ENCODE data around the gene MAST4.

The MAST4 gene
- total RNA-seq: 20.5 to 115 (median 37.1) reads per million in 9 experiments

- H3K4me3 Mint-ChIP-seq: peak within 1 kb of the TSS; percentile 56 to 60
- DNase-seq (no peak), ATAC-seq (replicated peaks) (peak; percentile 59)
- no peaks in the 10 kb centered on the region for H3K36me3 Mint-ChIP-seq (ENCODE audit: insufficient read depth)
- no peak within 1 kb of the TSS for H3K27ac Mint-ChIP-seq
- H3K9me3 Mint-ChIP-seq: no peaks in the 10 kb centered on the region
- H3K4me1 Mint-ChIP-seq (ENCODE audit: low read depth in 2 of 2): peaks cover 0 to 8% of the 10 kb centered on the region in 2 donors
- peaks cover 54 to 62% of the 10 kb centered on the region in 2 donors for H3K27me3 Mint-ChIP-seq
Measured at GRCh38 chr5:66595756-66596635, at the start of gene MAST4. TSS of gene MAST4 (plus strand) at chr5:66596393. CDS start at chr5:66596656, 263 bp downstream.

DNA sequence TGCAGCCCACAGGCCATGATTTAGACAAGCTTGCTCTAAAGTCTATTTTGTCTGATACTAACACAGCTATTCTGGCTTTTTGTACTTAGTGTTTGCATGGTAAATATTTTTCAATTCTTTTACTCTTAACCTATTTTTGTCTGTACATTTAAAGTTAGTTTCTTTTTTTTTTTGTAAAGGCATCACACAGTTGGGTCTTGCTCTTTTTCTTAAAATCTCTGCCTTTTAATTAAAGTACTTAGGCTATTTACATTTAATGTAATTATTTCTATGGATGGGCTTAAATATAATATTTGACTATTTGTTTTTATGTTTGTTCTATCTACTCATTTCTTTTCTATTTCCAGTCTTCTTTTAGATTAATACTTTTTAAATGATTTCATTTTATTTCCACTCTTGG, 49.7 kb upstream of the MAST4 start:
- Mint-ChIP-seq H3K27ac (no peak overlapping the region), H3K9me3 (peaks cover 0 to 6% of the 10 kb centered on the region in 2 donors), H3K27me3 (peaks cover 0 to 6% of the 10 kb centered on the region in 2 donors), H3K4me3 (no peak overlapping the region), H3K36me3 (ENCODE audit: insufficient read depth) (peaks cover 4% of the 10 kb centered on the region), H3K4me1 (ENCODE audit: low read depth in 2 of 2) (no peaks in the 10 kb centered on the region)
- DNase-seq: no peak
- no peak for ATAC-seq (replicated peaks)

GRCh38 chr5:66551338-66551737, 44.9 kb upstream of the MAST4 start:
- H3K27me3 Mint-ChIP-seq: peaks cover 6% of the 10 kb centered on the region in 2 donors
- ATAC-seq (replicated peaks) (no peak), DNase-seq (no peak)
- no peak overlapping the region for H3K27ac Mint-ChIP-seq
- H3K4me3 Mint-ChIP-seq: no peak overlapping the region
- H3K9me3 Mint-ChIP-seq: peaks cover 0 to 8% of the 10 kb centered on the region in 2 donors
- no peaks in the 10 kb centered on the region for H3K4me1 Mint-ChIP-seq (ENCODE audit: low read depth in 2 of 2)
- H3K36me3 Mint-ChIP-seq (ENCODE audit: insufficient read depth): no peaks in the 10 kb centered on the region

DNA sequence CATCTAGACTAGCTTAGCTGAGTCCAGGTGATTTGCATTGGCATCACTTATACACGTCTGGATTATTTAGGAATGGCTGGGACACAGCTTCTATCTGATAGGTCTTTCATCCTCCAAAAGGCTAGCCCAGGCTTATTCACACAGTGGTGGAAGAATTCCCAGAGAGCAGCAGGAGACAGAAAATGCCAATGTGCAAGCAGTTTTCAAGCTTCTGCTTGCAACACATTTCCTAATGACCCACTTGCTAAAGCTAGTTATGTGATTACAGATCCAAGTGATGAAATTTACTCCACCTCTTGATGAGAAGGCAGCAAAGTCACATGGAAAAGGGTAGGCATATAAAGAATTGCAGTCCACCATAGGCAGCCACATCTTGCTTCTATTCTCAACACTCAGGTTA, 44.2 kb upstream of the MAST4 start:
- no peak for DNase-seq
- no peak overlapping the region for H3K4me3 Mint-ChIP-seq
- peaks cover 6% of the 10 kb centered on the region in 2 donors for H3K27me3 Mint-ChIP-seq
- H3K4me1 Mint-ChIP-seq (ENCODE audit: low read depth in 2 of 2): no peaks in the 10 kb centered on the region
- H3K27ac Mint-ChIP-seq: no peak overlapping the region
- peaks cover 0 to 8% of the 10 kb centered on the region in 2 donors for H3K9me3 Mint-ChIP-seq
- no peaks in the 10 kb centered on the region for H3K36me3 Mint-ChIP-seq (ENCODE audit: insufficient read depth)
- ATAC-seq (replicated peaks): no peak

DNA sequence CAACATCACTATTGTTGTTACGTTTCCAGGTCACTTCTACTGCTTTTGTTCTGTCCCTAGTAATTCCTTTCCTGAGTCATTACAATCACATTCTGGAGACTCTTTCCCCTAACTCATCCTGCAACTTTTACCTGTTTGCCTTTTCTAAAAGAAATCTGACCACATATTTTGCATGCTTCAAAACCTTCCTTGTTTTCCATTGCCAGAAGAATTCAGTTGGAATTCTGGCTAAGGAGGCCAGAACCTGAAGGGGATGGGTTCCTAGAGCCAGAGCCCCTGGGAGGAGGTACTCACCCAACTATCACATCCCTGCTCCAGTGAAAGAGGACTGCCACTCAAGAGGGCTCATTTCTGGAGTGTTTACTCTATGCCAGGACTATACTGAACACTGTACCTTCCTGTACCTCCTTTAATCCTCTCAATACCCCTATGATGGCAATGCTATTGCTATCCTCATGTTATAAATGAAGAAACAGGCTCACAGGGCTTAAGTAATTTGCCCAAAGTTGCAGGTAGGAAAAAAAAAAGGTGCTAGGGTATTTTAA, 42.8 kb upstream of the MAST4 start:
- Mint-ChIP-seq H3K36me3 (ENCODE audit: insufficient read depth) (no peaks in the 10 kb centered on the region), H3K4me1 (ENCODE audit: low read depth in 2 of 2) (no peaks in the 10 kb centered on the region), H3K9me3 (peaks cover 0 to 8% of the 10 kb centered on the region in 2 donors), H3K4me3 (no peak overlapping the region), H3K27ac (no peak overlapping the region), H3K27me3 (peaks cover 6 to 11% of the 10 kb centered on the region in 2 donors)
- no peak for DNase-seq
- no peak for ATAC-seq (replicated peaks)

DNA sequence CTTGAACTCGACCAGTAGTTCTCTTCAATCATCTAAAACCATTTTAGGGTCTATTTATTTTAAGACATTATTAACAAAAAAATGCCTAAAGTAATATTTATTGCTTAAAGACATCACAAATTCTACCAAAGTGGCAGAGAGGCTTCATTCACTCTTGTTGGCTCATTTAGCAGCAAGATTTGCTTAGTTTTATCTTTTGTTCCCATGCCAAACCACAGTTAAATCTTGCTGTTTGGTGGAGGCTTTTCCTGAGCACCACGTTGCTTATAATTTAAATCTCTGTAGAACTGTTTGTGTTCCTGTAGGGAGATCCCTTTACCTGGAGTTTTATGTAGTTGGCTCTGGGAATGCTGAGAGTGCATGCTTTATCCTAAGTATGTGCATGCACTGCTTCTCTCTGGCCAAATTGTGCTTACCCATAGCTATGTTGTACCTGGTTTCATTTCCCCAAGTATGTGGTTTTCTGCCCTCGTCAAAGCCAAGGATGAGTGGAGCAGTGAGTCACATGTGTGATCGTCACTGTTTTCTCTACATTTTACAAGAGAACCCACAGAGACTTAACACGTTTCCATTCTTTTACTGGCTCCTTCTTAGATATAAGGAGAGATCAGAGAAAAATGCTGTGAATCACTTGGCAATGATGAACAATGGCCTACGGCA, 42.1 kb upstream of the MAST4 start:
- Mint-ChIP-seq H3K27me3 (peaks cover 5 to 17% of the 10 kb centered on the region in 2 donors), H3K36me3 (ENCODE audit: insufficient read depth) (no peaks in the 10 kb centered on the region), H3K27ac (no peak overlapping the region), H3K4me1 (ENCODE audit: low read depth in 2 of 2) (no peaks in the 10 kb centered on the region), H3K9me3 (peaks cover 0 to 6% of the 10 kb centered on the region in 2 donors), H3K4me3 (no peak overlapping the region)
- ATAC-seq (replicated peaks) (peak; percentile 52), DNase-seq (no peak)

DNA sequence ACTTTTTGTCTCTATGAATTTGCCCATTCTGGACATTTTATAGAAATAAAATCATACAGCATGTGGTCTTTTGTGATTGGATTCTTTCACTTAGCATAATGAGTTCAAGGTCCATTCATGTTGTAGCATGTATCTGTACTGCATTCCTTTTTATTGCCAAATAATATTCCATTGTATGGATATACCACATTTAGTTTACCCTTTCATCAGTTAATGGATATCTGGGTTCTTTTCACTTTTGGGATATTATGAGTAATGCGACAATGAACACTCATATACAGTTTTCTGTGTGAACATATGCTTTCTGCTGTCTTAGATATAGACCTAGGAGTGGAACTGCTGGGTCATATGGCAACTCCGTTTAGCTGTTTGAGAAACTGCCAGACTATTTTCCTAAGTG, 41.3 kb upstream of the MAST4 start:
- peaks cover 0 to 18% of the 10 kb centered on the region in 2 donors for H3K27me3 Mint-ChIP-seq
- H3K9me3 Mint-ChIP-seq: peaks cover 0 to 2% of the 10 kb centered on the region in 2 donors
- no peaks in the 10 kb centered on the region for H3K4me1 Mint-ChIP-seq (ENCODE audit: low read depth in 2 of 2)
- no peak overlapping the region for H3K4me3 Mint-ChIP-seq
- DNase-seq: no peak
- no peak for ATAC-seq (replicated peaks)
- H3K27ac Mint-ChIP-seq: no peak overlapping the region
- H3K36me3 Mint-ChIP-seq (ENCODE audit: insufficient read depth): no peaks in the 10 kb centered on the region

- ATAC-seq (replicated peaks) (no peak), DNase-seq (no peak)
- H3K4me1 Mint-ChIP-seq (ENCODE audit: low read depth in 2 of 2): no peaks in the 10 kb centered on the region
- no peak overlapping the region for H3K27ac Mint-ChIP-seq
- H3K4me3 Mint-ChIP-seq: no peak overlapping the region
- H3K27me3 Mint-ChIP-seq: peaks cover 0 to 28% of the 10 kb centered on the region in 2 donors
- H3K9me3 Mint-ChIP-seq: peaks cover 0 to 2% of the 10 kb centered on the region in 2 donors
- no peaks in the 10 kb centered on the region for H3K36me3 Mint-ChIP-seq (ENCODE audit: insufficient read depth)
Measured at GRCh38 chr5:66558560-66558959, 37.6 kb upstream of the MAST4 start.

- no peak overlapping the region for H3K27ac Mint-ChIP-seq
- no peak for ATAC-seq (replicated peaks)
- peaks cover 0 to 27% of the 10 kb centered on the region in 2 donors for H3K27me3 Mint-ChIP-seq
- peaks cover 0 to under 1% of the 10 kb centered on the region in 2 donors for H3K9me3 Mint-ChIP-seq
- DNase-seq: no peak
- no peaks in the 10 kb centered on the region for H3K4me1 Mint-ChIP-seq (ENCODE audit: low read depth in 2 of 2)
- no peak overlapping the region for H3K4me3 Mint-ChIP-seq
- no peaks in the 10 kb centered on the region for H3K36me3 Mint-ChIP-seq (ENCODE audit: insufficient read depth)
Measured at GRCh38 chr5:66560371-66560770, 35.8 kb upstream of the MAST4 start.

DNA sequence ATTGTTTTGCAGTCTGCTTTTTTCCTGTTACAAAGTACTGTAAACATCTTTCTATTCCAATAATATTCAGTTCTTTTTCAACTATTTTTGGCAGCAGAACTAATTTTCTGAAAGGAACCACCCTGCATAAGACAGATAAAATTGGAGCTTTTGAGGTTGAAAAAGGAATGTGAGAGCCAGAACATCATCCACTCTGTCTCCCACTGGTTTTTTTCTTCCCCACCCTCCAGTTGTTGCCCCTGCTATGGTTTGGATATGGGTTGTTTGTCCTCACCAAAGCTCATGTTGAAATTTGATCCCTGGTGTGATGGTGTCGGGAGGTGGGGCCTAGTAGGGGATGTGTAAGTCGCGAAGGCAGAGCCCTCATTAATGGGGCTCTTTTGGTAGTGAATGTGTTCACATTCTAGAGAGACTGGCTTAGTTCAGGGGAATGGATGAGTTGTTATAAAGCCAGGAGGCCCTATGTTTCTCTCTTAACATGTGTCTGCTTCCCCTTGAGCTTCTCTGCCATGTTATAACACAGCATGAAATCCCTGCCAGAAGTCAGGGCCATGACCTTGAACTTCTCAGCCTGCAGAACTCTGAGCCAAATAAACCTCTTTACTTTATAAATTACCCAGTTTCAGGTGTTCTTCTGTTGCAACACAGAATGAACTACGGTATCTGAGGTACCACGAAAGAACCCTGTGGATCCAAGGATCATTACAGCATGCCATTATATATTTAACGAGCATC, 34.8 kb upstream of the MAST4 start:
- Mint-ChIP-seq H3K4me1 (ENCODE audit: low read depth in 2 of 2) (no peaks in the 10 kb centered on the region), H3K4me3 (no peak overlapping the region), H3K27ac (no peak overlapping the region), H3K36me3 (ENCODE audit: insufficient read depth) (no peaks in the 10 kb centered on the region), H3K9me3 (no peaks in the 10 kb centered on the region), H3K27me3 (peaks cover 0 to 27% of the 10 kb centered on the region in 2 donors)
- ATAC-seq (replicated peaks) (no peak), DNase-seq (no peak)

DNA sequence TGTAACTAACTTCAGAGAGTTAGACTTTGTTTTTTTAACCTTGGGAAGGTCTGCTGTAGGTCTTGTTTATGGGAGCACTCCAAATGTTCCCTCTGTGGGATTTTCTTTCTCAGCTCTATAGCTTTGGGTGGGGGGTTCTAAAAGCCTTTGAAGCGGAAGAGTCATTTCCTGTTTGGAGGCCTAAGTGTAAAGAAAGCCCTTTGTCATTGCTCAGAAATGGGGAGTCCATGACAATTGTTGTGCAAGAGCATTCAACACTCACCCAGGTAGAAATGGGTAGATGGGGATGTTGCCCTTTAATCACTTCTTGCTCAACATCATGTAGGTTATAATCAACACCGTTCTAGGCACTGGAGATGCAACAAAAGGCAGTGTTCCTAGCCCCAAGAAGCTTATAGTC, 30.3 kb upstream of the MAST4 start:
- ATAC-seq (replicated peaks) (no peak), DNase-seq (no peak)
- Mint-ChIP-seq H3K27ac (no peak overlapping the region), H3K27me3 (peaks cover 0 to 23% of the 10 kb centered on the region in 2 donors), H3K4me3 (no peak overlapping the region), H3K36me3 (ENCODE audit: insufficient read depth) (no peaks in the 10 kb centered on the region), H3K4me1 (ENCODE audit: low read depth in 2 of 2) (no peaks in the 10 kb centered on the region), H3K9me3 (no peaks in the 10 kb centered on the region)

GRCh38 chr5:66567474-66567873, 28.7 kb upstream of the MAST4 start:
- Mint-ChIP-seq H3K36me3 (ENCODE audit: insufficient read depth) (no peaks in the 10 kb centered on the region), H3K4me1 (ENCODE audit: low read depth in 2 of 2) (no peaks in the 10 kb centered on the region)
- DNase-seq: no peak

DNA sequence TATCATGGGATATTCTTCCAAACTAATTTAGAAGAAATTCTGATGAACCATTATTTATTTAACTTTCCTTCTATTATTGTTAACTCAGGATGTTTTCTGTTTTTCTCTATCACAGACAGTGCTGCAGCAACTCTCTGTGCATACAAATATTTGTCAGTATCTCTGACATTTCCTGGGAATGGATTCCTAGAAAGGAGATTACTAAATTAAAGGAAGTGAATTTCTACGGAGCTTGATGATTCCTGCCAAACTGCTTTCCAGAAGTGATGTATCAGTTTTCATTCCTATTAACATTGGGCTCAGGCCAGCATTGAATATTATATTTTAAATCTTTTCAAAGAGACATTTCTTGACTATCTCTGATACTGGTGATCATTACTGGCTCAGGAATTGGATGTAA, 26.0 kb upstream of the MAST4 start:
- no peaks in the 10 kb centered on the region for H3K36me3 Mint-ChIP-seq (ENCODE audit: insufficient read depth)
- H3K4me1 Mint-ChIP-seq (ENCODE audit: low read depth in 2 of 2): no peaks in the 10 kb centered on the region
- no peak for ATAC-seq (replicated peaks)
- no peak overlapping the region for H3K4me3 Mint-ChIP-seq
- H3K9me3 Mint-ChIP-seq: no peaks in the 10 kb centered on the region
- H3K27me3 Mint-ChIP-seq: peaks cover 5 to 8% of the 10 kb centered on the region in 2 donors
- no peak for DNase-seq
- H3K27ac Mint-ChIP-seq: no peak overlapping the region

More at GRCh38 chr5:66567474-66567873, 28.7 kb upstream of the MAST4 start:
- H3K27ac Mint-ChIP-seq: no peak overlapping the region
- no peak overlapping the region for H3K4me3 Mint-ChIP-seq
- no peak for ATAC-seq (replicated peaks)
- H3K27me3 Mint-ChIP-seq: peaks cover 0 to 19% of the 10 kb centered on the region in 2 donors
- H3K9me3 Mint-ChIP-seq: no peaks in the 10 kb centered on the region
